ENCODE data around the gene DUSP22.

DNA sequence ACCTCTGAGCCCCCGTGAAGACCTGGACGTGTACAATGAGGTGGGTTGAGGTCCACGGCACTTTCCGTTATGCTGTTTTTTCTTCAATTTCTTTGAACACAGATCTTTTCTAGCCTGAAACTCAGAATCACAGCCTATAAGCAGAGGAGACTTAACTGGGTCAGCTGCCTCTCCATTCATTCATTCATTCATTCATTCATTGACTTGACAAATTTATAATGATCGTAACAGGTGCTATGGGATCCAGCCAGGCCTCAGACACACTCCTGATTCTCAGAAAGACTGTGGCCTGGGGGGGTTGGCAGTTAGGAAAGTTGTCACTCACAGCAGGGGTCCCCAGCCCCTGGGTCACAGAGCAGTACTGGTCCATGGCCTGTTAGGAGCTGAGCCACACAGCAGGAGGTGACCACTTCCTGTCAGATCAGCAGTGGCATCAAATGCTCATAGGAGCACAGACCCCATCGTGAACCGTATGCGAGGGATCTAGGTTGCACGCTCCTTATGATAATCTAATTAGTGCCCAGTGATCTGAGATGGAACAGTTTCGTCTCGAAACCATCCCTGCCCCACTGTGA, 60.7 kb downstream of the DUSP22 start:
- TF ChIP-seq GATA3 (IDR thresholded peaks at IDR 0.05; ENCODE audit: low read depth, low read length) (no peak), GATA2 (IDR thresholded peaks at IDR 0.05; ENCODE audit: low read depth, low read length) (no peak)

Measured in SH-SY5Y (cell line).